ENCODE results near the gene FLRT1.

Gene FLRT1

GRCh38 chr11:64035576-64035975 is at the start of gene FLRT1:
TSS of gene FLRT1 (plus strand) at chr11:64035931. CDS start at chr11:64116268, 80,337 bp downstream.
- DNase-seq (ENCODE audit: low read depth, low spot score), result no peak

- DNase-seq (ENCODE audit: low read depth, low spot score), result no peak
Observed at GRCh38 chr11:63986156-63986931, 49.4 kb upstream of the FLRT1 start, which contains the start of gene OTUB1. TSS of gene OTUB1 (plus strand) at chr11:63986438. CDS start at chr11:63986457, 19 bp downstream.

- no peak for DNase-seq (ENCODE audit: low read depth, low spot score)
Observed at GRCh38 chr11:63986932-63987513, 48.7 kb upstream of the FLRT1 start.

GRCh38 chr11:63991558-63991957 is 44.2 kb upstream of the FLRT1 start:
- no peak for DNase-seq (ENCODE audit: low read depth, low spot score)

GRCh38 chr11:63993100-63993499 is 42.6 kb upstream of the FLRT1 start:
- DNase-seq (ENCODE audit: low read depth, low spot score), result no peak

- no peak for DNase-seq (ENCODE audit: low read depth, low spot score)
Observed at GRCh38 chr11:63993993-63994392, 41.7 kb upstream of the FLRT1 start.

- no peak for DNase-seq (ENCODE audit: low read depth, low spot score)
Observed at GRCh38 chr11:63996512-63996911, 39.2 kb upstream of the FLRT1 start.

- no peak for DNase-seq (ENCODE audit: low read depth, low spot score)
Observed at GRCh38 chr11:63997104-63997700, 38.5 kb upstream of the FLRT1 start.

- no peak for DNase-seq (ENCODE audit: low read depth, low spot score)
Observed at GRCh38 chr11:63997801-63998337, 37.9 kb upstream of the FLRT1 start.

- DNase-seq (ENCODE audit: low read depth, low spot score), result no peak
Observed at GRCh38 chr11:63998558-63999348, 37.0 kb upstream of the FLRT1 start.

GRCh38 chr11:63999349-64000025 is 36.2 kb upstream of the FLRT1 start:
- no peak for DNase-seq (ENCODE audit: low read depth, low spot score)

GRCh38 chr11:64000026-64000739 is 35.5 kb upstream of the FLRT1 start:
- no peak for DNase-seq (ENCODE audit: low read depth, low spot score)

GRCh38 chr11:64000740-64001483 is 34.8 kb upstream of the FLRT1 start:
- no peak for DNase-seq (ENCODE audit: low read depth, low spot score)

GRCh38 chr11:64001484-64002420 is 34.0 kb upstream of the FLRT1 start:
- no peak for DNase-seq (ENCODE audit: low read depth, low spot score)

GRCh38 chr11:64003807-64004589 is 31.7 kb upstream of the FLRT1 start:
- DNase-seq (ENCODE audit: low read depth, low spot score), result no peak

GRCh38 chr11:64004590-64004984 is 31.1 kb upstream of the FLRT1 start:
- no peak for DNase-seq (ENCODE audit: low read depth, low spot score)

- DNase-seq (ENCODE audit: low read depth, low spot score), result no peak
Observed at GRCh38 chr11:64005691-64006090, 30.0 kb upstream of the FLRT1 start.

GRCh38 chr11:64006398-64006797 is 29.3 kb upstream of the FLRT1 start:
- DNase-seq (ENCODE audit: low read depth, low spot score), result no peak
